ENCODE measurements around the gene SAFB.

DNA sequence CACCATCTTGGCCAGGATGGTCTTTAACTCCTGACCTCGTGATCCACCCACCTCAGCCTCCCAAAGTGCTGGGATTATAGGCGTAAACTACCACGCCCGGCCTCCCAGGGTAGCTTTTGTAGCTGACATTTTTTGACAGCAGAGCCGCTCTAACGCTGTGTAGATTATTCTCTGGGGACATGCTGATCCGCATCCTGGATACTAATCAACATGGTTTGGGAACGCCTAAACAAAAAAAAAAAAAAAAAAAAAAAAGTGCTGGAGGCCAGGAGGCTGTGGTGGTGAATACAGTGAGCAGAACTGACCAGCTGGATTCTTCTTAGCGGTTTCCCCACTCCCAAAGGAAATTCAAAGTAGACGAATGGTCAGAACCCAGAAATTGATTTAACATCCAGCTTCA is 91.9 kb downstream of the SAFB start:
- TF ChIP-seq, protein P1, sequence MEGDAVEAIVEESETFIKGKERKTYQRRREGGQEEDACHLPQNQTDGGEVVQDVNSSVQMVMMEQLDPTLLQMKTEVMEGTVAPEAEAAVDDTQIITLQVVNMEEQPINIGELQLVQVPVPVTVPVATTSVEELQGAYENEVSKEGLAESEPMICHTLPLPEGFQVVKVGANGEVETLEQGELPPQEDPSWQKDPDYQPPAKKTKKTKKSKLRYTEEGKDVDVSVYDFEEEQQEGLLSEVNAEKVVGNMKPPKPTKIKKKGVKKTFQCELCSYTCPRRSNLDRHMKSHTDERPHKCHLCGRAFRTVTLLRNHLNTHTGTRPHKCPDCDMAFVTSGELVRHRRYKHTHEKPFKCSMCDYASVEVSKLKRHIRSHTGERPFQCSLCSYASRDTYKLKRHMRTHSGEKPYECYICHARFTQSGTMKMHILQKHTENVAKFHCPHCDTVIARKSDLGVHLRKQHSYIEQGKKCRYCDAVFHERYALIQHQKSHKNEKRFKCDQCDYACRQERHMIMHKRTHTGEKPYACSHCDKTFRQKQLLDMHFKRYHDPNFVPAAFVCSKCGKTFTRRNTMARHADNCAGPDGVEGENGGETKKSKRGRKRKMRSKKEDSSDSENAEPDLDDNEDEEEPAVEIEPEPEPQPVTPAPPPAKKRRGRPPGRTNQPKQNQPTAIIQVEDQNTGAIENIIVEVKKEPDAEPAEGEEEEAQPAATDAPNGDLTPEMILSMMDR (IDR thresholded peaks at IDR 0.05) = no peak
- no peak for TF ChIP-seq EZH2phosphoT487 (IDR thresholded peaks at IDR 0.05)
- no peak for TF ChIP-seq EZH2 (IDR thresholded peaks at IDR 0.05)

All from neural progenitor cell (in vitro differentiated cells).